ENCODE measurements around the gene IL1RAP.
"Not testable (repeated sequence)": the region's sequence is repeated elsewhere in the genome, so short reads cannot be mapped to it uniquely, and the experiment has no call there.

Gene IL1RAP

GRCh38 chr3:190513409-190514370 is at the start of gene IL1RAP:
TSS of gene IL1RAP (plus strand) at chr3:190514085. CDS start at chr3:190564290, 50,205 bp downstream.
- DNase-seq: peak; percentile 82 to 84

GRCh38 chr3:190467922-190468321 is 46.0 kb upstream of the IL1RAP start:
- no peak for DNase-seq

GRCh38 chr3:190473261-190473660 is 40.6 kb upstream of the IL1RAP start:
- DNase-seq: not testable (repeated sequence)

GRCh38 chr3:190481779-190482178 is 32.1 kb upstream of the IL1RAP start:
- no peak for DNase-seq

DNA sequence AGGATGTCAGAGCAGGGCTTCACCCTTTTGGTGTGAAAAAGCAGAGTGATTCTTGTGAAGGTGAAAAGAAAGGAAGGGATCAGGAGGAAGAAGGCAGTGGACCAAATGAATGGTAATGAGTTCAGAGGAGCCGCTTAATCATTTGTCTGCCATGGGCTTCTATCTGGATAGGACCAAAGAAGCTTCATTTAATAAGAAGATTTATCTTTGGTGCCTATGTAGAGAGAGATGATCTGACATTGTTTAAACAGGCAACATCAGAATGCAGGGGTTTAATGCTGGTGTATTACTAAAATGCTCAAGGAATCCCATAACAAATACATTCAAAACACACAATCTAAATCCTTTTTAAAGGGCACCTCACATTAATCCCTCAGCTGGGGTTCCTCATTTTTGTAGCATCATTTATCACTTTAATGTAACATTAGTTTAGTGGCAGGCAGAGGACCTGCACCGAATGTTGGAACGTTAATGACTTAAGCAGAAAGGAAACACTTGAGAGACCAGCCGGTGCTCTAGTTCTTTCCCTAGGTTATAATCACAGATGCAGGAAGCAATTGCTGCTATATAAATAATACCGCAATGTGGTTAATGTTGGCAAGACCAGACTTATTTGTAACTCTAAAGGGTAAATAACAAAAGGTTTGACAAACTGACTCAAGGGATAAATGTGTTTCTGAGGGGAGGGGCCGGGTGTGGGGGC is 27.9 kb upstream of the IL1RAP start:
- DNase-seq: no peak

DNA sequence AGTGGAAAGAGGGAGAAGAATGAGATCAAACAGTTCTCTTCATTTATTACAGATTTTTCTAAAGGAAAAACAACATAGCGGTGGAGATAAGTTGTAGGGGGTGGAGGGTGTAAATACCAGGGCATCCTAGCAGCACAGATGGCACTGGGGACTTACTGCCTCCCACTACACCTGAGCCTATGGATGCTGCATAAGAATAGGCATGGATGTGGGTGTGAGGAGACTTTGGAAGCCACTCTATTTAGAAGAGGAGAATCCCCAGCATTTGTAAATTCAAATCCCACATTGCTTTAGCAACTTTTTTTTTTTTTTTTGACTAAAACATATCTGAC is 27.4 kb upstream of the IL1RAP start:
- DNase-seq: no peak

GRCh38 chr3:190486908-190487607 is 26.8 kb upstream of the IL1RAP start:
- DNase-seq: no peak

- DNase-seq: no peak
Measured at GRCh38 chr3:190491533-190492054, 22.3 kb upstream of the IL1RAP start.

DNA sequence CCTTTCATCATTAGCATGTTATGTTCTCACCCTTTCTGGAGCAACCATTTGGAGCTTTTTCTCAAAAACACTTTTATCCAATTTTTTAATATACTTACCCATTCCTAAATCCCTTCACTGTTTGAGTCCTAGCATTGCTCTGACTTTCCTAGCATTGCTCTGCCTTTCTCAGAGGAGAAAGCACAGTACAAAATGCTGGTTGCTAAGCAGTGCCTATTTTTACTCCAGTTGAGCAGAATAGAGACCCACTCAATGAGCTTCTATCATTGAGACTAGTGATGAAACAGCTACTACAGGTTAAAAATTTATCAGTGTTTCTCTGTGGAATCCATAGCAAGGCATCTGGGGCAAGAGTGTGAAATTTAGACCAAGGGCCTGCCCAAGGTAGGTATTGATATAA is 21.8 kb upstream of the IL1RAP start:
- DNase-seq: no peak

GRCh38 chr3:190492966-190493365 is 20.9 kb upstream of the IL1RAP start:
- no peak for DNase-seq

DNA sequence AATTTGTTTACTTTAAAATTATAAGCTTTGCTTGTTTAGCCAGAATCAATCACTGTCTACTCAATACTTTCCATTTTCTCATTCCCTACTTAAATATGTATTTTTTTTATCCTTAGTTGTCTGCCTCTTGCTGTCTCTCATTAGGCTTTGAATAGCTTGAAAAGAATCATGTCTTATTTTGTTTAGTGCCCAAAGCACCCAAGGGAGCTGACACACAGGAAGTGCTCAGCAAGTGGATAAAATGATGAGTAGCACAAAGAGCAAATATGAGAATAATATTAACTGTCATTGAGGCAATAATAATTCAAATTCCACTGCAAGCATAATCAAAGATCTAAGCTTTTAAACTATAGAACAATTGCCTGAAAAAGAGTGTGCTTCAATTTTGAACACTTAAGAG is 19.0 kb upstream of the IL1RAP start:
- no peak for DNase-seq

DNA sequence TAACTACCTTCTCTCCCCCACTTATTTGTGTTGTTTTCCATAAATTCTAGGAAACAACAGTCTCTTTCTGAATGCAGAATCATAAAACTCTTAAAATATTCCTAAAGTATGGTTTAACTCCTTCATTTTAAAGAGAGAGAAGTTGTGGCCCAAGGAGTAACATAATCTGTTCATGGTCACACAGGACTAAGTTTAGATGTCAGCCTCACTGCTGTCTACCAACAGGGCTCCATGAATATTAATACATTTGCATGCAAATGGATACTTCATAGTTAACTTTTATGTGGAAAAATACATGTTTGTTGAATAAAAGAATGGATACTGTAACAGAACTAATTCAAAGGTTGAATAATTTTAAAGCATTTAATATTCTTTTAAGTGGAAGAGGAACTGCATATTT is 18.5 kb upstream of the IL1RAP start:
- no peak for DNase-seq

- peak in 1 of 2 donors; percentile 8 for DNase-seq
Measured at GRCh38 chr3:190495796-190496195, 18.1 kb upstream of the IL1RAP start.

DNA sequence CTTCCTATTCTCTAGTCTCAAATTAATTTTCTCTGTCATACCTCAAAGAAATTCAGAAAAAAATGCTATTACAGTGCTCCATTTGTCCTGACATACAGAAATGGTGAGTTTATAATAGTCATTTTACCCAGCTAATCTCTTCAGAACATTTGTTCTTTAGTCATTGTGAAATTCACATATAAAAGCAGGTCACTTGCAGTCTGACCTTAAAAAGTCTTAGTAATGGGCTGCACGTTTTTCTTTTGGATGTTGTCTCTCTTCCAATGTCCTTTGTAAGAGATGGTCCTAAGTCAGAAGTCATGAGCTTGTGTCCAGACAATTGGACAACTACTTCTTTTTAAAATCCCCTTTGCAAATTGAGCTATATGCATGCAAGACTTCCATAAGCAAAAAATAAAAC is 17.0 kb upstream of the IL1RAP start:
- DNase-seq: no peak

- no peak for DNase-seq
Measured at GRCh38 chr3:190497811-190498210, 16.1 kb upstream of the IL1RAP start.

GRCh38 chr3:190498293-190498692 is 15.6 kb upstream of the IL1RAP start:
- DNase-seq: no peak

- no peak for DNase-seq
Measured at GRCh38 chr3:190499122-190499521, 14.8 kb upstream of the IL1RAP start.

DNA sequence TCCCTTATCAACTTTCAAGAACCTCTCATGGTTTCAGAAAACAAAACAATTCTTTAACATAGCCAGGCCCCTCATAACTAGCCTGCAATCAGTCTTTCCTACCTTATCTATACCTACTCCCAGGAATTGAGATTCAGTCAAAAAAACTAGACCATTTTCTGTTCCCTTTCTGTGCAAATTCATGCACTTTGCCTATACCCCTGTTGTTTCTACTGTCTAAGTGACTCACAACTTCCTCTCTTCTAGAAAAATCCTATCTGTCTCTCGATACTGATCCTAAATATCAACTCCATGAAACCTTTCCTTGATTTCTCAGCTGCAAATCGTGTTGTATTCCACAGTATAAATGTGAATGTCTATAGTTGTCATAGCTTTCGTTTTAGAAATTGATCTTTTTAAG is 10.9 kb upstream of the IL1RAP start:
- no peak for DNase-seq

DNA sequence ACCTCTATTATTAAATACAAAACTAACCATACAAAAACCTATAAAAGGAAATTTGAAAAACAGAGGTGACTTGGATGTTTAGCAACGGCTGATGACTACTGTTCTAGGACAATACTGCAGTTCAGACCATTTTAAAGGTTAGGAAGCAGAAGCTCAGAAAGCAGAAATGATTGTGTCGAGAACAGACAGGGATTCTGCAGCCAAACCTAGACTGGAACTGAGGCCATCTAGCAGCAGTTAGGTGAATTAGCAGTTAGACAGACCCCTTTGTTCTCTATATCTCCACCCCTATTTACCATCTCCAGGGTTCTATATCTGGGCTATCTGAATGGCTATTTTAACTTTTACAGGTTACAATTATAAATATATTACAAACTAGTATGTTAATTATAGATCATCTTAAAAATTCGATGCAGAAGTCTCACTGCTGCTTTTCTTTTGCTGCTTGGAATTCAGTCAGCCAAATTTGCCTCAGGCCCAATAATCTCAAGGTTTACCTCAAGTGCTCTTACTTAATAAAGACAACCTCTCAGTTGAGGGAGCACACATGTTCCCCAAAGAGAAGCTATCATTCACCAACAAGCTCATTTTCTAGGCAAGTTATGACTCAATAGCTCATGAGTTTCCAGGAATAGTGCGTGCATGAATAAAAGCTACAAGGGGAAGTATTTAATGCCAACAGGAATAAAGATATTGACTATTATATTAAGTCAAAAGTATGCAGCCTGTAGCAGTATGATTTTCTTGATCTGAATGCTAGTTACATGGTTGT is 9.3 kb upstream of the IL1RAP start:
- no peak for DNase-seq

DNA sequence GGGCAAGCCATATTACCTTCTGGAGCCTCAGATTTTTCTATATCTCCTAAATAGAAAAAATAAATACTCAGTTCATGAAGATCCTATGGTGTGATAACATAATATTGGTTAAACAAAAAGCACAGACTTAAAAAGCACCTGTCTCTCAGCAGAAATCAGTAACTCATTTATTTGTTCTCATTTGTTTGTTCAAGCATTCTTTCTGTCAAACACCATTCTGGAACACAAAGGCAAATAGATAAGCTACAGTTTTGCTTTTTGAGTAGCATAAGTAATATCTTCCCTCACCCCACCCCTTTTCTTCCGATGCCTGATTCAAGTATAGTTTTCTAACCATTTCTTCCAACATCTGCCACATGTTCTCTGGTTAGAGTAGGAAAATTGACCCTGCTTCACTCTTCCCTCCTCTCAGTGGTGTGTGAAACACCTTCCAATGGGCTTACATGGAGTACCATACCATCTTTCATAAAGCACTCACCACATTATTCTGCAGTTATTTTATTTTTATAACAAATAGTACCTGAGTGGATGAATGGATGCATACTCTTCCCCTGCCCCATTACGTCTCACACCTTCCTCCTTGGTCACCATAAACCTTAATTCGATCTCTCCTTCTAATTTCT is 8.4 kb upstream of the IL1RAP start:
- DNase-seq: no peak

GRCh38 chr3:190506271-190506670 is 7.6 kb upstream of the IL1RAP start:
- no peak for DNase-seq

GRCh38 chr3:190512666-190513065 is 1.2 kb upstream of the IL1RAP start:
- no peak for DNase-seq
